Measurements from ENCODE around the gene FALEC. TPM values are rescaled to one million over a fixed set of nuclear protein-coding genes. Genes with fewer than 3 reads are reported as not detected.
"Not testable (repeated sequence)": the region's sequence is repeated elsewhere in the genome, so short reads cannot be mapped to it uniquely, and the experiment has no call there.

FALEC gene
- polyA plus RNA-seq, 4 donors = 0.43 to 1.1 (median 0.49) TPM

- no peak for DNase-seq (ENCODE audit: low read depth in 4 of 4, low spot score in 3 of 4)
These were observed 53.0 kb downstream of the FALEC start for GRCh38 chr1:150568594-150568966.

GRCh38 chr1:150572918-150573647, 57.5 kb downstream of the FALEC start:
- no peak for DNase-seq (ENCODE audit: low read depth in 4 of 4, low spot score in 3 of 4)

- DNase-seq (ENCODE audit: low read depth in 4 of 4, low spot score in 3 of 4) = not testable (repeated sequence)
These were observed 58.1 kb downstream of the FALEC start for GRCh38 chr1:150573648-150574071.

- DNase-seq (ENCODE audit: low read depth in 4 of 4, low spot score in 3 of 4) = no peak
These were observed 58.9 kb downstream of the FALEC start for GRCh38 chr1:150574260-150575071.

GRCh38 chr1:150575072-150575489, 59.5 kb downstream of the FALEC start:
- no peak for DNase-seq (ENCODE audit: low read depth in 4 of 4, low spot score in 3 of 4)

GRCh38 chr1:150575518-150576366, 60.2 kb downstream of the FALEC start:
- DNase-seq (ENCODE audit: low read depth in 4 of 4, low spot score in 3 of 4) = no peak

GRCh38 chr1:150576367-150576711, 60.8 kb downstream of the FALEC start:
- no peak for DNase-seq (ENCODE audit: low read depth in 4 of 4, low spot score in 3 of 4)

- DNase-seq (ENCODE audit: low read depth in 4 of 4, low spot score in 3 of 4) = no peak
These were observed 61.4 kb downstream of the FALEC start for GRCh38 chr1:150576794-150577556.

GRCh38 chr1:150577557-150578271, 62.2 kb downstream of the FALEC start:
- DNase-seq (ENCODE audit: low read depth in 4 of 4, low spot score in 3 of 4) = no peak

GRCh38 chr1:150578272-150579109, 62.9 kb downstream of the FALEC start:
- DNase-seq (ENCODE audit: low read depth in 4 of 4, low spot score in 3 of 4) = no peak

GRCh38 chr1:150579110-150579944, 63.8 kb downstream of the FALEC start, which contains the start of gene MCL1:
Gene MCL1 (minus strand): TSS chr1:150579610. CDS start chr1:150579530, 80 bp downstream.
- DNase-seq (ENCODE audit: low read depth in 4 of 4, low spot score in 3 of 4) = peak; percentile 85 to 91 (median 88)

GRCh38 chr1:150579945-150580642, 64.5 kb downstream of the FALEC start:
- DNase-seq (ENCODE audit: low read depth in 4 of 4, low spot score in 3 of 4) = no peak

GRCh38 chr1:150580966-150581365, 65.4 kb downstream of the FALEC start:
- DNase-seq (ENCODE audit: low read depth in 4 of 4, low spot score in 3 of 4) = not testable (repeated sequence)

- DNase-seq (ENCODE audit: low read depth in 4 of 4, low spot score in 3 of 4) = not testable (repeated sequence)
These were observed 65.9 kb downstream of the FALEC start for GRCh38 chr1:150581437-150581836.

- not testable (repeated sequence) for DNase-seq (ENCODE audit: low read depth in 4 of 4, low spot score in 3 of 4)
These were observed 66.4 kb downstream of the FALEC start for GRCh38 chr1:150581962-150582361.

- DNase-seq (ENCODE audit: low read depth in 4 of 4, low spot score in 3 of 4) = no peak
These were observed 66.8 kb downstream of the FALEC start for GRCh38 chr1:150582371-150582770.
